ENCODE data around the gene VRK3.

Gene VRK3

GRCh38 chr19:49981603-49982593, 43.3 kb downstream of the VRK3 start:
- Histone ChIP-seq H3K4me3 (no peak overlapping the region), H3K27ac (no peak overlapping the region)
- DNase-seq (ENCODE audit: low spot score) = no peak
- no peak for TF ChIP-seq CTCF (IDR thresholded peaks at IDR 0.05)

- H3K27ac ChIP-seq = no peak overlapping the region
Observed at GRCh38 chr19:49978324-49978723, 46.8 kb downstream of the VRK3 start.

GRCh38 chr19:49977881-49978280, 47.3 kb downstream of the VRK3 start:
- DNase-seq (ENCODE audit: low spot score) = no peak
- no peak overlapping the region for H3K27ac ChIP-seq
- no peak for TF ChIP-seq CTCF (IDR thresholded peaks at IDR 0.05)
- H3K4me3 ChIP-seq = no peak overlapping the region

More at GRCh38 chr19:49978324-49978723, 46.8 kb downstream of the VRK3 start:
- TF ChIP-seq CTCF (IDR thresholded peaks at IDR 0.05) = no peak
- H3K4me3 ChIP-seq = no peak overlapping the region
- DNase-seq (ENCODE audit: low spot score) = no peak

- TF ChIP-seq CTCF (IDR thresholded peaks at IDR 0.05) = no peak
- no peak for DNase-seq (ENCODE audit: low spot score)
- no peak overlapping the region for H3K27ac ChIP-seq
- no peak overlapping the region for H3K4me3 ChIP-seq
Observed at GRCh38 chr19:49977076-49977475, 48.1 kb downstream of the VRK3 start.

- no peak for DNase-seq (ENCODE audit: low spot score)
- no peak for TF ChIP-seq CTCF (IDR thresholded peaks at IDR 0.05)
- no peak overlapping the region for H3K4me3 ChIP-seq
- no peak overlapping the region for H3K27ac ChIP-seq
Observed at GRCh38 chr19:49976496-49976895, 48.7 kb downstream of the VRK3 start.

GRCh38 chr19:49975051-49975450, 50.1 kb downstream of the VRK3 start:
- DNase-seq (ENCODE audit: low spot score) = no peak
- TF ChIP-seq CTCF (IDR thresholded peaks at IDR 0.05) = no peak
- Histone ChIP-seq H3K4me3 (no peak overlapping the region), H3K27ac (no peak overlapping the region)

GRCh38 chr19:49973987-49974386, 51.2 kb downstream of the VRK3 start:
- H3K27ac ChIP-seq = no peak overlapping the region
- H3K4me3 ChIP-seq = no peak overlapping the region
- TF ChIP-seq CTCF (IDR thresholded peaks at IDR 0.05) = no peak
- DNase-seq (ENCODE audit: low spot score) = no peak

All from coronary artery (tissue), 2 donors.